Middle frontal gyrus (tissue), 1 donor: ENCODE results near the gene AASDH.
"Not testable (repeated sequence)": the region's sequence is repeated elsewhere in the genome, so short reads cannot be mapped to it uniquely, and the experiment has no call there.

ENCODE experiments used
- DNase-seq: peaks from one replicate; pipeline ENCODE4 v3.0.0-alpha.2; 2015; ENCODE audit warnings: low spot score; ENCODE audit errors: extremely low spot score

Gene AASDH

DNA sequence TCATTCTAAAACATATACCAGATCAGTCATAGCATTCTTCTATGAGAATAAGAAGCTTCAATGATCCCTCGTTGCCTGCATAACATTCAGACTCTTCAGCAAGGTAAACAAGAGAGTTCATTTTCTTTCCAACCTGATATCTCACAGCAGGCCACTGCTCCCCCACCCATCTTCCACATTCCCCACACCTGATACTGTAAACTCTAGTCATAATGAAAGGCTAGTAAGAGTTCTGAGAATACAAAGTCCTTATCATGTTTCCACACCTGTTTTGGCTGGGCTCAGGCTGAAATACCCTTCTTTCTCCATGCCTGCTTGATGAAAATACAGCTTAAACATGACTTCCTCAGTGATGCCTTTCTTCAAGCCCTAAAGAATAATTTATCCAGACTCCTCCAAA is 2.3 kb upstream of the AASDH start:
- DNase-seq: no peak

- DNase-seq: no peak
These were observed 1.0 kb upstream of the AASDH start for GRCh38 chr4:56388306-56388705.

DNA sequence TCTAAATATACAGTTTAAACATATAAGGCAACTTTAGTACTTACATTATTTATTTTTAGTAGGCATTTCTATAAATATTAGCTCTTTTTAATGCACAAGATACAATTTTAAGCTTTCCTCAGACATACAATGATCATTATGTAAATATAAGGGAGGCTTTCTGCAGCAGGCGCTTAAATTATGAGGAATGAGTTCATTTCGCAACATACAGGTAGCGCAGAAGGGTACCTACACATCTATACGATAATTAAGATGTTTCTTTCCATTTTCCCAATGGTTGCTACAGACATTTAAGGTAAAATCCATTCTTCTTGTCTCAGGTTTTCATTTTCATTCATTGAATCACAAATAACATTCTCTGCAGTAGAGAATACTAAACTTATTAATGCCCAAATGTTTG is 1.2 kb downstream of the AASDH start:
- no peak for DNase-seq

GRCh38 chr4:56375458-56375857 is 11.8 kb downstream of the AASDH start:
- DNase-seq: no peak

DNA sequence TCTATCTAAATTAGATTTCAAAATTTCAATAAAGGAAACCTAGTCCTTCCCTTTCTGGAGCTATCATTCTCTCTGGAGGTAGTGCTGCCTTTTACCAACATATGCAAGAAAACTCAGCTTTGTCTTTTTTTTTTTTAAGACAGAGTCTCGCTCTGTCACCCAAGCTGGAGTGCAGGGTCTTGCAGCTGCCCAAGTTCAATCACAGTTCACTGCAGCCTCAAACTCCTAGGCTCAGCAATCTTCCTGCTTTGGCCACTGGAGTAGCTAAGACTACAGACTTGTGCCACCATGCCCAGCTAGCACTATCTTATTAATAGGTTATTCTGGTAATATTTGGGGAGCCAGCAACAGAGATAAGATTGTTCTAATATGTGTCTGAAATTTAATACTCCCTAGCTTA is 12.3 kb downstream of the AASDH start:
- no peak for DNase-seq

GRCh38 chr4:56372774-56373173 is 14.5 kb downstream of the AASDH start:
- no peak for DNase-seq

DNA sequence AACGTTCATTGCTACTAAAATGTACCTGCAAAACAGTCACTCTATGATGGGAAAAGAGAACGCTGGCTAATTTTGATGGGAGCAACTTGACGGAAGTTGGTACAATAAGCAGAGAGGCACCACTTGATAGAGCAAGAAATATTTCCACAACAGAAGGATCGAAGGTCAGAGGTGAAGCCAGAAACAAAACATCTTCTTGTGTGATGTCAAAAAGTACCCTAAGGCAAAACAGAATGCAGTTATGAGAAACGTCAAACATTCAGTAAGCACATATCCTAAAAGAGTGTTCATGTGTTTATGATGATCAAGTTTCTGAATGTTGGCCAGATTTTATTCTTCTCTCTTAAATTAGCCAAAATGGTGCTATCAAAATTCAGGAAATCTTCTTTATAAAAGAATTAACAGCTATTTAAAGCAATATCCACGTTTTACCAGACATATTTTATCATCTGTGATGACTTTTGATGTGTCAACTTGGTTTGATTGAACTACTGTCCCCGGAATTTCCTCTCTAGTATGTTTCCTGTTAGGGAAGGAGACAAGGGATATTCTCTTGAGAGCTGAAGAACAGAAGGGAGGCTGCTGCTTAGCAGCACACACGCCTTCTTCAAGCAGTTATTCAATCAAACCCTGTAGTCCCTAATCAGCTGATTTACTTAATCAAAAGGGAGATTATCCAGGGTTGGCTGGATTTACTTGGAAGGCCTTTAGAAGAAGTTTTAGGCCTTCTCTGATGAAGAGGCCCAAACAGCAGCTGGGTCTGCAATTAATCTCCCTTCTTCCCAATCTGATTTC is 15.7 kb downstream of the AASDH start:
- no peak for DNase-seq

DNA sequence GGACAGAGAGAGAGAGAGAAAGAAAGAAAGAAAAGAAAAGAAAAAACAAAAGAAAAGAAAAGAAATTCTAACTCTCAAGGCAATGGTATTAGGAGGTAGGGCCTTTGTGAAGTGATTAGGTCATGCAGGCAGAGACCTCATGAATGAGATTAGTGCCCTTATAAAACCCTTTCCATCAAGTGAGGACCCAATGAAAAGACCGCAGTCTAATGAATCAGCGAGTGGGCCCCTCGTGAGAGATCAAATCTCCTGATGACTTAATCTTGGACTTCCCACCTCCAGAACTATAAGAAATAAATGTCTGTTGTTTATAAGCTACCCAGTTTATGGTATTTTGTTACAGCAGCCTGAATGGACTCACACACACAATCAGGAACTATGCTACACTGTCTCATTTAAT is 16.9 kb downstream of the AASDH start:
- DNase-seq: no peak

DNA sequence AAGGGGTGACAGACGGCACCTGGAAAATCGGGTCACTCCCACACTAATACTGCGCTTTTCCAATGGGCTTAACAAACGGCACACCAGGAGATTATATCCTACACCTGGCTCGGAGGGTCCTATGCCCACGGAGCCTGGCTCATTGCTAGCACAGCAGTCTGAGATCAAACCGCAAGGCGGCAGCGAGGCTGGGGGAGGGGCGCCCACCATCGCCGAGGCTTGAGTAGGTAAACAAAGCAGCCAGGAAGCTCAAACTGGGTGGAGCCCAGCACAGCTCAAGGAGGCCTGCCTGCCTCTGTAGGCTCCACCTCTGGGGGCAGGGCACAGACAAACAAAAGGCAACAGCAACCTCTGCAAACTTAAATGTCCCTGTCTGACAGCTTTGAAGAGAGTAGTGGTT is 24.3 kb downstream of the AASDH start:
- DNase-seq: not testable (repeated sequence)

- DNase-seq: no peak
These were observed 27.2 kb downstream of the AASDH start for GRCh38 chr4:56360071-56360470.

DNA sequence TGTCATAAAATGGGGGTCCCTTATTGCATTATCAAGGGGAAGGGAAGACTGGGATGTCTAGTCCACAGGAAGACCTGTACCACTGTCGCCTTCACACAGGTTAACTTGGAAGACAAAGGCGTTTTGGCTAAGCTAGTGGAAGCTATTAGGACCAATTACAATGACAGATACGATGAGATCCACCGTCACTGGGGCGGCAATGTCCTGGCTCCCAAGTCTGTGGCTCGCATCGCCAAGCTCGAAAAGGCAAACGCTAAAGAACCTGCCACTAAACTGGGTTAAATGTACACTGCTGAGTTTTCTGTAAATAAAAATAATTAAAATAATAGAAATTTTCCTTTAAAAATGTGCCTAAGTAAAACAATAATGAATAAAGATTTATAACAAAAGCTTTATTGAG is 30.6 kb downstream of the AASDH start:
- no peak for DNase-seq

DNA sequence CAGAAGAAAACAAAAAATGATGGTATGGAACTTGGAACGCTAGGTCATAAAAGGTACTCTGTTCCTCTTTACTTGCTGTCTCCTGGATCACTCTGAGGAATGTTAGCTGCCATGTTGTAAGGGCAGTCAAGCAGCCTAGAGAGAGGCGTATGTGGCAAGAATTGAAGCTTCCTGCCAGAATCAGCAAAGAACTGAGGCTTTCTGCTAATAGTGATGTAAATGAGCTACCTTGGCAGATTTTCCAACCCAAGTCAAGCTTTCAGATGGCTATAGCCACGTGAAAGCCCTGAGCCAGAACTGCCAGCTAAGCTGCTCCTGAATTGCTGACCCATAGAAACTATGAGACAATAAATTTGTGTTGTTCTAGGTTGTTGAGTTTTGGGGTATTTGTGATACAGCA is 38.7 kb downstream of the AASDH start:
- no peak for DNase-seq

DNA sequence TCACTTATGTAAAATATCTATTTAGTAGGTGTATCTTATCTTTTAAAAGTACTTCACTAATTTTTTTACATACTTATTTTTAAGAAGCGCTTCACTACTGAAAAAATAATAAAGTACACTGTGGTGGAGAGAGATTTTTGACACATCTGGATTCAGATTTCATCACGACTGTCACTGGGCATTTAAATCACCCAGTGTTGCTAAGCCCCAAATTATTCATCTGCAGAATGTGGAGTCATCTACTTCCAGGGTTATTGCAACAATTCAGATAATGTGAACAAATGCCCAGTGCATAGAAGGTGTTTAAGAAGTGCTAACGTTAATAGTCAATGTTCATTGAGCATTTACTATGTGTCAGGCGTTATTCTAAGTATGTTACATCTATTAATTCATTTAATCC is 41.8 kb downstream of the AASDH start:
- no peak for DNase-seq

DNA sequence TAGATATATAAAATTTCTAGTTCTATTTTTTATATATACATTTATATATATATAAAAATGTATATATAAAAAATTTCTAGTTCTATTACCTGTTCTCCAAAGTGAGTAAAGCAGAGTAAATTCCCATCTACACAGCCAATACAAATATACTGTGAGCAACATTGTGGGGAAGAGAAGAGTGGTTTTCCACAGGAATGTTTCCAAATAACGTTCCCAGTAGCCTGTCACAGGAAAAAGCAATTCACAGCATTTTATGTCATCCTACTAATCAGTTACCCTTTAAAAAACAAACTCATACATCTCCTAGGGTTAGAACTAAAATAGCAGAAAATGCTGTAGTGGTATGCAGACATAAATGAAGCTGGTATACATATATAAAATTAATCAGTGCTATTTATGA is 44.5 kb downstream of the AASDH start:
- DNase-seq: no peak

DNA sequence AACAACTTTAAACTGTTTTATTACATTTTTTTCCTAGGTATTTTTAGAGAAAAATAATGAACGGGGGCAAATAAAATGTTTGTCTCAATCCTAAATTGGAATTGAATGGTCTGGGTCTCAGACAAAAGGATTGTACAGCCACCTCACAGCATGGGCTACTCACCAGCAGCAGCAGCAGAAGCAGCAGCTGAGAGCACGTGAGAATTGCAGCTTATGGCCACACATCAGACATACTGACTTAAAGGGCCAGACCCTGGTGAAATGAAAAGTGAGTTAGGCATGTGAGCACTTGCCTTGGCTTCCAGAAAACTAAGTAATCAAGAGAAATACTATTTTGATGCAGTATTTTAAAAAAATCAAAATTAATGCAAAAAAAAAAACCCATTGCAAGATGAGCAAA is 56.6 kb downstream of the AASDH start:
- DNase-seq: no peak

- no peak for DNase-seq
These were observed 60.9 kb downstream of the AASDH start for GRCh38 chr4:56326363-56326762.

DNA sequence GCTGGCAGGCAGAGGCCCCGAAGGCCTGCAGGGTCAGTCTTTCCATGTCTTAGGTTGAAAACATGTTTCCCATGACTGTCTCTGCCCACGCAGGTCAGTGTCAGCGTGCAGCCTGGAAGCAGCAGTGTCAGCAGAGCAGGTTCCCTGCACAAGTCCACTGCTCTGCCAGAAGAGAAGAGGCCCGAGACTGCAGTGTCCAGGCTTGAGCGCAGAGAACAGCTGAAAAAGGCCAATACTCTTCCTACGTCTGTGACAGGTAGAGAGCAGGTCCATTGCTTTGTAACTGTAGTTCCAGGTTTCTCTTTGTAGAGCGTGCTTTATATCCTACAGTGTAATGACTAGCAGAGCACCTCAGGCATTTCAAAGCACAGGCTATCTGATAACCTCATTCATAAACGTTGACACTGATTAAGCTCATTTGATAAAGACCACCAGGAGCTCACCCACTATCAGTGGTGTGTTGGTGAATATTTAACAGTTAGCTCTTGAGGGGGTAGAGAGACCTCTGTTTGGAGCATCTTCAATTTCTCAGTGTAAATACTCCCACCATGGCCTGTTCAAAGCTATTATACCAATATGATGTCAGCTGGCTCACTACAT is 63.2 kb downstream of the AASDH start:
- no peak for DNase-seq

DNA sequence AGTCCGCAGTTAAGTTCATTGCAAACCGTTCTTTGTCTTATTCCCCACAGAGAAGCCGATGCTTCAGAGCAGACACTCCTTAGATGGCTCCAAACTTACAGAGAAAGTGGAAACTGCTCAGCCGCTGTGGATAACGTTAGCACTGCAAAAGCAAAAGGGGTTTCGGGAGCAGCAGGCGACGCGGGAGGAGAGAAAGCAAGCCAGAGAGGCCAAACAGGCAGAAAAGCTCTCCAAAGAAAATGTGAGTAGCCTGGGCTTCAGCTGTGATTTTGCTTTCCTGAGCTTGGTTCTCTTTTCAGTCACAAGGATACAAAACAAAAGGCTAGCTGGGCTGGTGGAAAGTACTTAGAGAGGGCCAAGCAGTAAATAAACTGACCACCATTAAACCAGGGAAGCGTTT is 64.0 kb downstream of the AASDH start:
- no peak for DNase-seq

DNA sequence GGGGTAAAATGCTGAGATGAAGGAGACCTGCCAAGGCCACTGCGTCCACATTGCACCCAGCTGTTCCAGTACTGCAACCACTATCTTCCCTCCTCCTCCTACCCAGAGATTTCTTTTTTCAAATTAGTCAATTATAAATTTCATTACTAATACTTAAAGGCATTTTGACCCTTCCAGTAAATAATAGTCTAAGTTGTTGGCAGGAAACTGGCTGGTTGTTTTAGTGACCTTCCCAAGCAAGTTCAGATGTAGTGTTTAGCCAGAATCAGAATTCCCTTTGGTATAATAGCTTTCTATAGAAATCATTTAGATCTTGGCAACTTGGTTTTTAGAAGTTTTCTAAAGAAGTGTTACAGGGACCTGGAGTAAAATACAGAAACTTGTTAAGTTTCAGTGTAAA is 66.0 kb downstream of the AASDH start:
- DNase-seq: no peak

DNA sequence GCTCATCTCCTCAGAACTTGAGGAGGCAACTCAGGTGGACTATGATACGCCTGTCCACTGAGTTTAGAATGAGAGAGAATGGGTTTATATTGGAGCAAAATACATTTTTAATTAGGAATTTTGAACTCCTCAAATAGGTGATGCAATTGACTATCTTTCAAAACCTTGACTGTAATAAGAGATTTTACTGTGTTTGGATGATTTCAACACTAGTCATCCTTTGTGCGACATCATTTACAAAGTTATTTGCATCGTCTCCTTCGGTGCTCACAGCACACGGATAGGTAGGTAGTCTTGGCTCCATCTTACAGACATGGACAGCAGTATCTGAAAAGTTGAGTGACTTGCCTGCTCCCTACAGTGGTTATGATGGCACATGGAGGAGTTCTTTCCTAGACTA is 67.0 kb downstream of the AASDH start:
- no peak for DNase-seq

- DNase-seq: no peak
These were observed 68.7 kb downstream of the AASDH start for GRCh38 chr4:56318555-56318954.

GRCh38 chr4:56317749-56318148 is 69.5 kb downstream of the AASDH start:
- DNase-seq: no peak

DNA sequence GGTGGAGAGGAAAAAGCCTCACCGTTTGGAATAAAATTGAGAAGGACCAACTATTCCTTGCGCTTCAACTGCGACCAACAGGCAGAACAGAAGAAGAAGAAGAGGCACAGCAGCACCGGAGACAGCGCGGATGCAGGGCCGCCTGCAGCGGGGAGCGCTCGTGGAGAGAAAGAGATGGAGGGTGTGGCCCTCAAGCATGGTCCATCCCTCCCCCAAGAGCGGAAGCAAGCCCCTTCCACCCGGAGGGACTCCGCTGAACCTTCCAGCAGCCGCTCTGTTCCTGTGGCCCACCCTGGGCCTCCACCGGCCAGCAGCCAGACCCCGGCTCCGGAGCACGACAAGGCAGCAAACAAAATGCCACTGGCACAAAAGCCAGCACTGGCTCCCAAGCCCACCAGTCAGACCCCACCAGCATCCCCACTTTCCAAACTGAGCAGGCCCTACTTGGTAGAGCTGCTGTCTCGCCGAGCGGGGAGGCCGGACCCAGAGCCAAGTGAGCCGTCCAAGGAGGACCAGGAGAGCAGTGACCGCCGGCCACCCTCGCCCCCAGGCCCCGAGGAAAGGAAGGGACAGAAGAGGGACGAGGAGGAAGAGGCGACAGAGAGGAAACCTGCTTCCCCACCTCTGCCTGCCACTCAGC is 71.2 kb downstream of the AASDH start:
- no peak for DNase-seq
